NOMO-1 (cell line): Measurements from ENCODE around the gene CHAT.

Source experiments
- DNase-seq, 2 experiments: peaks; one replicate each; lab custom pipeline; 2025; ENCODE audit not compliant: unreplicated experiment in 2 of 2; lab: John Stamatoyannopoulos, UW

The CHAT gene

GRCh38 chr10:49651039-49651835, 37.4 kb downstream of the CHAT start:
- DNase-seq = no peak

GRCh38 chr10:49651917-49652316, 38.1 kb downstream of the CHAT start:
- no peak for DNase-seq

GRCh38 chr10:49652421-49653272, 38.8 kb downstream of the CHAT start:
- DNase-seq = no peak

GRCh38 chr10:49653273-49653929, 39.6 kb downstream of the CHAT start:
- DNase-seq = no peak

GRCh38 chr10:49654036-49654693, 40.3 kb downstream of the CHAT start:
- DNase-seq = no peak

GRCh38 chr10:49655099-49655498, 41.3 kb downstream of the CHAT start:
- no peak for DNase-seq

GRCh38 chr10:49656845-49657493, 43.1 kb downstream of the CHAT start:
- no peak for DNase-seq

GRCh38 chr10:49657606-49658005, 43.8 kb downstream of the CHAT start:
- no peak for DNase-seq

- DNase-seq = no peak
These were observed 47.5 kb downstream of the CHAT start for GRCh38 chr10:49661140-49661856.

- DNase-seq = no peak
These were observed 48.5 kb downstream of the CHAT start for GRCh38 chr10:49662169-49662830.

- DNase-seq = no peak
These were observed 49.8 kb downstream of the CHAT start for GRCh38 chr10:49663596-49663995.

GRCh38 chr10:49664006-49664841, 50.4 kb downstream of the CHAT start:
- DNase-seq = no peak

GRCh38 chr10:49664842-49665355, 51.1 kb downstream of the CHAT start:
- DNase-seq = no peak

- no peak for DNase-seq
These were observed 52.3 kb downstream of the CHAT start for GRCh38 chr10:49666054-49666615.

GRCh38 chr10:49666685-49667084, 52.8 kb downstream of the CHAT start:
- no peak for DNase-seq

- no peak for DNase-seq
These were observed 54.2 kb downstream of the CHAT start for GRCh38 chr10:49667991-49668390.

- no peak for DNase-seq
These were observed 54.8 kb downstream of the CHAT start for GRCh38 chr10:49668684-49669083.
